ENCODE data around the gene ZNF598. TPM values are rescaled to one million over a fixed set of nuclear protein-coding genes. Genes with fewer than 3 reads are reported as not detected.

ZNF598 gene
- total and polyA plus RNA-seq, 2 of the 13 experiments (the other 11 are each of a cell fraction or from before 2014, with no cell fraction given): 13.5 to 14.2 TPM

DNA sequence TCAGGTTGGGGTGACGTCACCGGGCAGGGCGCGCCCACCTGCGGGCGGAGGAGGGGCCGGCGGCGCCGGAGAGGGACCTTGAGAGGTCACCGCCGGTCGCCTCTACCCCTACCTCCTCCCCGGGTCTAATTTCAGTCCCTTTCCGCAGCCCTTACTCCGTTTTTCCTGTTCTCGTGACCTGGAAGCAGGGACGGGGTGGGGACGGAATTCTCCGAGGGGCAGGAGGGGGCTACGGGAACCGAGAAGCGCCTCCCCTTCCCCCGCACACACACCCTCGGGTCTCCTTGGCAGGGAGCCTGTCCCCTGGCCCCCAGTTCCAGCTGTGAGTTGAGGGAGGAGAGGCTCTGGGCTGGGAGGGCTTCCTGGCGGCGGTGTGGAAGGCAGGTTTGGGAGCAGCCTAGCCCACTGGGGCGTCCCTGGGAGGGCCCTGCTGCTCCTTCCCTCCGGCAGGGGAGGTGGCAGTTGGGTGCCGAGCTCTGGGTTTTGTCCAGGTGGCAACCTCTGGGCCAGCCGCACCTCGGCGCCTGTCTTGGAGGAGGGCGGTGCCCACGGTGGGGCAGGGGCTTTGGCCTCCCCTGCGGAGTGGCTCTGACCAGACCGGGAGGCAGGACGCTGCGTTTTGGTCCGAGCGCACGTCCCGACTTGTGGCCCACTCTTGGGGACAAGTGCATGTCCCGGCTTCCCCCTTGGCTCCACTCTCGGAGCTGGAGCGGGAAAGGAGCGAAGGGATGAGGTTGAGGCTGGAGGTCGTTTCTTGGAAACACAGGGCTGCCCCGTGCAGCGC, 19.1 kb downstream of the ZNF598 start (continued):
- TF ChIP-seq, protein P1, sequence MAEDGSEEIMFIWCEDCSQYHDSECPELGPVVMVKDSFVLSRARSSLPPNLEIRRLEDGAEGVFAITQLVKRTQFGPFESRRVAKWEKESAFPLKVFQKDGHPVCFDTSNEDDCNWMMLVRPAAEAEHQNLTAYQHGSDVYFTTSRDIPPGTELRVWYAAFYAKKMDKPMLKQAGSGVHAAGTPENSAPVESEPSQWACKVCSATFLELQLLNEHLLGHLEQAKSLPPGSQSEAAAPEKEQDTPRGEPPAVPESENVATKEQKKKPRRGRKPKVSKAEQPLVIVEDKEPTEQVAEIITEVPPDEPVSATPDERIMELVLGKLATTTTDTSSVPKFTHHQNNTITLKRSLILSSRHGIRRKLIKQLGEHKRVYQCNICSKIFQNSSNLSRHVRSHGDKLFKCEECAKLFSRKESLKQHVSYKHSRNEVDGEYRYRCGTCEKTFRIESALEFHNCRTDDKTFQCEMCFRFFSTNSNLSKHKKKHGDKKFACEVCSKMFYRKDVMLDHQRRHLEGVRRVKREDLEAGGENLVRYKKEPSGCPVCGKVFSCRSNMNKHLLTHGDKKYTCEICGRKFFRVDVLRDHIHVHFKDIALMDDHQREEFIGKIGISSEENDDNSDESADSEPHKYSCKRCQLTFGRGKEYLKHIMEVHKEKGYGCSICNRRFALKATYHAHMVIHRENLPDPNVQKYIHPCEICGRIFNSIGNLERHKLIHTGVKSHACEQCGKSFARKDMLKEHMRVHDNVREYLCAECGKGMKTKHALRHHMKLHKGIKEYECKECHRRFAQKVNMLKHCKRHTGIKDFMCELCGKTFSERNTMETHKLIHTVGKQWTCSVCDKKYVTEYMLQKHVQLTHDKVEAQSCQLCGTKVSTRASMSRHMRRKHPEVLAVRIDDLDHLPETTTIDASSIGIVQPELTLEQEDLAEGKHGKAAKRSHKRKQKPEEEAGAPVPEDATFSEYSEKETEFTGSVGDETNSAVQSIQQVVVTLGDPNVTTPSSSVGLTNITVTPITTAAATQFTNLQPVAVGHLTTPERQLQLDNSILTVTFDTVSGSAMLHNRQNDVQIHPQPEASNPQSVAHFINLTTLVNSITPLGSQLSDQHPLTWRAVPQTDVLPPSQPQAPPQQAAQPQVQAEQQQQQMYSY (CRISPR knock-in tag; IDR thresholded peaks at IDR 0.05): no peak
- TF ChIP-seq, protein P2, sequence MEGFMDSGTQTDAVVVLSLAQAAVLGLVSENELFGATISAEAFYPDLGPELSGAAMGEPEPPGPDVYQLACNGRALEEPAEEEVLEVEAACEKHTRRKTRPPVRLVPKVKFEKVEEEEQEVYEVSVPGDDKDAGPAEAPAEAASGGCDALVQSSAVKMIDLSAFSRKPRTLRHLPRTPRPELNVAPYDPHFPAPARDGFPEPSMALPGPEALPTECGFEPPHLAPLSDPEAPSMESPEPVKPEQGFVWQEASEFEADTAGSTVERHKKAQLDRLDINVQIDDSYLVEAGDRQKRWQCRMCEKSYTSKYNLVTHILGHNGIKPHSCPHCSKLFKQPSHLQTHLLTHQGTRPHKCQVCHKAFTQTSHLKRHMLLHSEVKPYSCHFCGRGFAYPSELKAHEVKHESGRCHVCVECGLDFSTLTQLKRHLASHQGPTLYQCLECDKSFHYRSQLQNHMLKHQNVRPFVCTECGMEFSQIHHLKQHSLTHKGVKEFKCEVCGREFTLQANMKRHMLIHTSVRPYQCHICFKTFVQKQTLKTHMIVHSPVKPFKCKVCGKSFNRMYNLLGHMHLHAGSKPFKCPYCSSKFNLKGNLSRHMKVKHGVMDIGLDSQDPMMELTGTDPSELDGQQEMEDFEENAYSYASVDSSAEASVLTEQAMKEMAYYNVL (CRISPR knock-in tag; IDR thresholded peaks at IDR 0.05; ENCODE audit: borderline replicate concordance): no peak
- TF ChIP-seq, protein P3, sequence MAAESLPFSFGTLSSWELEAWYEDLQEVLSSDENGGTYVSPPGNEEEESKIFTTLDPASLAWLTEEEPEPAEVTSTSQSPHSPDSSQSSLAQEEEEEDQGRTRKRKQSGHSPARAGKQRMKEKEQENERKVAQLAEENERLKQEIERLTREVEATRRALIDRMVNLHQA (CRISPR knock-in tag; IDR thresholded peaks at IDR 0.05): no peak
- TF ChIP-seq, protein P4, sequence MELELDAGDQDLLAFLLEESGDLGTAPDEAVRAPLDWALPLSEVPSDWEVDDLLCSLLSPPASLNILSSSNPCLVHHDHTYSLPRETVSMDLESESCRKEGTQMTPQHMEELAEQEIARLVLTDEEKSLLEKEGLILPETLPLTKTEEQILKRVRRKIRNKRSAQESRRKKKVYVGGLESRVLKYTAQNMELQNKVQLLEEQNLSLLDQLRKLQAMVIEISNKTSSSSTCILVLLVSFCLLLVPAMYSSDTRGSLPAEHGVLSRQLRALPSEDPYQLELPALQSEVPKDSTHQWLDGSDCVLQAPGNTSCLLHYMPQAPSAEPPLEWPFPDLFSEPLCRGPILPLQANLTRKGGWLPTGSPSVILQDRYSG (CRISPR knock-in tag; IDR thresholded peaks at IDR 0.05): no peak
- TF ChIP-seq ZNF878 (CRISPR knock-in tag; IDR thresholded peaks at IDR 0.05) (no peak), ZBTB20 (CRISPR knock-in tag; IDR thresholded peaks at IDR 0.05; ENCODE audit: borderline replicate concordance, low read depth) (0 out of 2 replicates have a peak, but pooled peaks have one; percentile 25), MIER2 (CRISPR knock-in tag; IDR thresholded peaks at IDR 0.05) (no peak), SATB2 (CRISPR knock-in tag; IDR thresholded peaks at IDR 0.05) (no peak)
- TF ChIP-seq, protein P5, sequence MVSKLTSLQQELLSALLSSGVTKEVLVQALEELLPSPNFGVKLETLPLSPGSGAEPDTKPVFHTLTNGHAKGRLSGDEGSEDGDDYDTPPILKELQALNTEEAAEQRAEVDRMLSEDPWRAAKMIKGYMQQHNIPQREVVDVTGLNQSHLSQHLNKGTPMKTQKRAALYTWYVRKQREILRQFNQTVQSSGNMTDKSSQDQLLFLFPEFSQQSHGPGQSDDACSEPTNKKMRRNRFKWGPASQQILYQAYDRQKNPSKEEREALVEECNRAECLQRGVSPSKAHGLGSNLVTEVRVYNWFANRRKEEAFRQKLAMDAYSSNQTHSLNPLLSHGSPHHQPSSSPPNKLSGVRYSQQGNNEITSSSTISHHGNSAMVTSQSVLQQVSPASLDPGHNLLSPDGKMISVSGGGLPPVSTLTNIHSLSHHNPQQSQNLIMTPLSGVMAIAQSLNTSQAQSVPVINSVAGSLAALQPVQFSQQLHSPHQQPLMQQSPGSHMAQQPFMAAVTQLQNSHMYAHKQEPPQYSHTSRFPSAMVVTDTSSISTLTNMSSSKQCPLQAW (CRISPR knock-in tag; IDR thresholded peaks at IDR 0.05): peak; percentile 44; the same call in 1 of the 2 replicates
- TF ChIP-seq, protein P6, sequence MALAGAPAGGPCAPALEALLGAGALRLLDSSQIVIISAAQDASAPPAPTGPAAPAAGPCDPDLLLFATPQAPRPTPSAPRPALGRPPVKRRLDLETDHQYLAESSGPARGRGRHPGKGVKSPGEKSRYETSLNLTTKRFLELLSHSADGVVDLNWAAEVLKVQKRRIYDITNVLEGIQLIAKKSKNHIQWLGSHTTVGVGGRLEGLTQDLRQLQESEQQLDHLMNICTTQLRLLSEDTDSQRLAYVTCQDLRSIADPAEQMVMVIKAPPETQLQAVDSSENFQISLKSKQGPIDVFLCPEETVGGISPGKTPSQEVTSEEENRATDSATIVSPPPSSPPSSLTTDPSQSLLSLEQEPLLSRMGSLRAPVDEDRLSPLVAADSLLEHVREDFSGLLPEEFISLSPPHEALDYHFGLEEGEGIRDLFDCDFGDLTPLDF (CRISPR knock-in tag; IDR thresholded peaks at IDR 0.05): no peak
- TF ChIP-seq, protein P7, sequence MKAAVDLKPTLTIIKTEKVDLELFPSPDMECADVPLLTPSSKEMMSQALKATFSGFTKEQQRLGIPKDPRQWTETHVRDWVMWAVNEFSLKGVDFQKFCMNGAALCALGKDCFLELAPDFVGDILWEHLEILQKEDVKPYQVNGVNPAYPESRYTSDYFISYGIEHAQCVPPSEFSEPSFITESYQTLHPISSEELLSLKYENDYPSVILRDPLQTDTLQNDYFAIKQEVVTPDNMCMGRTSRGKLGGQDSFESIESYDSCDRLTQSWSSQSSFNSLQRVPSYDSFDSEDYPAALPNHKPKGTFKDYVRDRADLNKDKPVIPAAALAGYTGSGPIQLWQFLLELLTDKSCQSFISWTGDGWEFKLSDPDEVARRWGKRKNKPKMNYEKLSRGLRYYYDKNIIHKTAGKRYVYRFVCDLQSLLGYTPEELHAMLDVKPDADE (CRISPR knock-in tag; IDR thresholded peaks at IDR 0.05): no peak
- TF ChIP-seq, protein P8, sequence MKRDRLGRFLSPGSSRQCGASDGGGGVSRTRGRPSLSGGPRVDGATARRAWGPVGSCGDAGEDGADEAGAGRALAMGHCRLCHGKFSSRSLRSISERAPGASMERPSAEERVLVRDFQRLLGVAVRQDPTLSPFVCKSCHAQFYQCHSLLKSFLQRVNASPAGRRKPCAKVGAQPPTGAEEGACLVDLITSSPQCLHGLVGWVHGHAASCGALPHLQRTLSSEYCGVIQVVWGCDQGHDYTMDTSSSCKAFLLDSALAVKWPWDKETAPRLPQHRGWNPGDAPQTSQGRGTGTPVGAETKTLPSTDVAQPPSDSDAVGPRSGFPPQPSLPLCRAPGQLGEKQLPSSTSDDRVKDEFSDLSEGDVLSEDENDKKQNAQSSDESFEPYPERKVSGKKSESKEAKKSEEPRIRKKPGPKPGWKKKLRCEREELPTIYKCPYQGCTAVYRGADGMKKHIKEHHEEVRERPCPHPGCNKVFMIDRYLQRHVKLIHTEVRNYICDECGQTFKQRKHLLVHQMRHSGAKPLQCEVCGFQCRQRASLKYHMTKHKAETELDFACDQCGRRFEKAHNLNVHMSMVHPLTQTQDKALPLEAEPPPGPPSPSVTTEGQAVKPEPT (CRISPR knock-in tag; IDR thresholded peaks at IDR 0.05; ENCODE audit: low read depth): no peak

All from HepG2 (cell line).